ENCODE measurements around the gene TBATA.

TBATA gene

GRCh38 chr10:70750156-70750703 is 34.9 kb downstream of the TBATA start:
- no peaks in the 10 kb centered on the region for H3K27me3 ChIP-seq (ENCODE audit: insufficient read depth, poor library complexity, severe bottlenecking)
- H3K9me3 ChIP-seq (ENCODE audit: severe bottlenecking) = no peaks in the 10 kb centered on the region
- no peak for ATAC-seq (ENCODE audit: low read depth)
- no peak for DNase-seq (ENCODE audit: low spot score)
- no peak overlapping the region for H3K4me3 ChIP-seq (ENCODE audit: severe bottlenecking)
- no peaks in the 10 kb centered on the region for H3K36me3 ChIP-seq (ENCODE audit: low read depth)
- no peak overlapping the region for H3K27ac ChIP-seq (ENCODE audit: poor library complexity, severe bottlenecking)
- TF ChIP-seq, protein P1, sequence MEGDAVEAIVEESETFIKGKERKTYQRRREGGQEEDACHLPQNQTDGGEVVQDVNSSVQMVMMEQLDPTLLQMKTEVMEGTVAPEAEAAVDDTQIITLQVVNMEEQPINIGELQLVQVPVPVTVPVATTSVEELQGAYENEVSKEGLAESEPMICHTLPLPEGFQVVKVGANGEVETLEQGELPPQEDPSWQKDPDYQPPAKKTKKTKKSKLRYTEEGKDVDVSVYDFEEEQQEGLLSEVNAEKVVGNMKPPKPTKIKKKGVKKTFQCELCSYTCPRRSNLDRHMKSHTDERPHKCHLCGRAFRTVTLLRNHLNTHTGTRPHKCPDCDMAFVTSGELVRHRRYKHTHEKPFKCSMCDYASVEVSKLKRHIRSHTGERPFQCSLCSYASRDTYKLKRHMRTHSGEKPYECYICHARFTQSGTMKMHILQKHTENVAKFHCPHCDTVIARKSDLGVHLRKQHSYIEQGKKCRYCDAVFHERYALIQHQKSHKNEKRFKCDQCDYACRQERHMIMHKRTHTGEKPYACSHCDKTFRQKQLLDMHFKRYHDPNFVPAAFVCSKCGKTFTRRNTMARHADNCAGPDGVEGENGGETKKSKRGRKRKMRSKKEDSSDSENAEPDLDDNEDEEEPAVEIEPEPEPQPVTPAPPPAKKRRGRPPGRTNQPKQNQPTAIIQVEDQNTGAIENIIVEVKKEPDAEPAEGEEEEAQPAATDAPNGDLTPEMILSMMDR (IDR thresholded peaks at IDR 0.05; ENCODE audit: poor library complexity, severe bottlenecking) = no peak
- no peaks in the 10 kb centered on the region for H3K4me1 ChIP-seq (ENCODE audit: insufficient read depth, poor library complexity, severe bottlenecking)

- Histone ChIP-seq H3K27me3 (ENCODE audit: insufficient read depth, poor library complexity, severe bottlenecking) (no peaks in the 10 kb centered on the region), H3K4me3 (ENCODE audit: severe bottlenecking) (no peak overlapping the region), H3K4me1 (ENCODE audit: insufficient read depth, poor library complexity, severe bottlenecking) (no peaks in the 10 kb centered on the region), H3K36me3 (ENCODE audit: low read depth) (no peaks in the 10 kb centered on the region), H3K27ac (ENCODE audit: poor library complexity, severe bottlenecking) (no peak overlapping the region), H3K9me3 (ENCODE audit: severe bottlenecking) (no peaks in the 10 kb centered on the region)
- TF ChIP-seq, protein P1 (IDR thresholded peaks at IDR 0.05; ENCODE audit: poor library complexity, severe bottlenecking) = no peak
- no peak for DNase-seq (ENCODE audit: low spot score)
- no peak for ATAC-seq (ENCODE audit: low read depth)
Measured at GRCh38 chr10:70749756-70750155, 35.4 kb downstream of the TBATA start.

DNA sequence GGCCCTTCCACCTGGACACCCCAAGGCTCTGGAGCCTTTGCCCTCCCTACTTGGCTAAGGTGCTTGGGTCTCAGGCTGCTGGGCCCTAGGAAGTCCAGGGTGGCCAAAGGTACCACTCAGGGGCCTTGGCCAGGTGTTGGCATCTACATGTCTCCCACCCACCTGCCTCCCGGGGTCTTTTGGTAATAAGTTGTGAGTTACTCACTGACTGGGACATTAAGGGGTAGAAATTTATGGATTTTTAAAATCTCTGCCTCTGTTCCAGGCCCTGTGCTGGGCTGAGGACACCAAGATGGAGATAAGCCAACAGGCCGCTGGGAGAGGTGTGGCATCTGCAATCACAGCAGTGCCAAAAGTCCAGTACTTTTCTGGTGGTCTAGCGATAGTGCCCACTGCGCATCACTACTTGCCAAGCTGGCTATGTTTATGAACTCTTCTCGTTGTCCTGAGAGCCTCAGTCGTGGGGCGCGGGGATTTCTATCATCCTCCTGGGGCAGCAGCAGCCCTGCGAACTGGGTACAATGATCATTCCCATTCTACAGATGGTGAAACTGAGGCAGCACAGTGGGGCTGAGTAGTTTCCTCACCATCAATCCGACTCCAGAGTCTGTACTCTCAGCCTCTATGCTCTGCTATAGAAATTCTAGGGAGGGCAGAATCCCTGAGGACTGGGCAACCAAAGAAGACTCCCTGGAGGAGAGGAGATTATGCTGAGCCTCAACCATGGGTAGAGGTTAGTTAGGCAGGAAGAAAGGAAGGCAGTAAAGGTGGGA is 36.2 kb downstream of the TBATA start:
- Histone ChIP-seq H3K4me3 (ENCODE audit: severe bottlenecking) (no peak overlapping the region), H3K27me3 (ENCODE audit: insufficient read depth, poor library complexity, severe bottlenecking) (no peaks in the 10 kb centered on the region), H3K27ac (ENCODE audit: poor library complexity, severe bottlenecking) (no peak overlapping the region), H3K36me3 (ENCODE audit: low read depth) (no peaks in the 10 kb centered on the region), H3K4me1 (ENCODE audit: insufficient read depth, poor library complexity, severe bottlenecking) (no peaks in the 10 kb centered on the region), H3K9me3 (ENCODE audit: severe bottlenecking) (no peaks in the 10 kb centered on the region)
- TF ChIP-seq, protein P1 (IDR thresholded peaks at IDR 0.05; ENCODE audit: poor library complexity, severe bottlenecking) = no peak
- DNase-seq (ENCODE audit: low spot score) = no peak
- no peak for ATAC-seq (ENCODE audit: low read depth)

GRCh38 chr10:70748305-70748704 is 36.9 kb downstream of the TBATA start:
- Histone ChIP-seq H3K4me3 (ENCODE audit: severe bottlenecking) (no peak overlapping the region), H3K4me1 (ENCODE audit: insufficient read depth, poor library complexity, severe bottlenecking) (no peaks in the 10 kb centered on the region)
- TF ChIP-seq, protein P1 (IDR thresholded peaks at IDR 0.05; ENCODE audit: poor library complexity, severe bottlenecking) = no peak

More at GRCh38 chr10:70748305-70748704, 36.9 kb downstream of the TBATA start:
- no peak overlapping the region for H3K27ac ChIP-seq (ENCODE audit: poor library complexity, severe bottlenecking)
- no peaks in the 10 kb centered on the region for H3K9me3 ChIP-seq (ENCODE audit: severe bottlenecking)
- ATAC-seq (ENCODE audit: low read depth) (no peak), DNase-seq (ENCODE audit: low spot score) (no peak)
- no peaks in the 10 kb centered on the region for H3K36me3 ChIP-seq (ENCODE audit: low read depth)
- H3K27me3 ChIP-seq (ENCODE audit: insufficient read depth, poor library complexity, severe bottlenecking) = no peaks in the 10 kb centered on the region

Data from RWPE2 (cell line).